GM19397 (cell line): ENCODE results near the gene RCSD1.

ENCODE experiments used
- ATAC-seq: cut with Tn5 transposase; IDR thresholded peaks from one replicate; pipeline ENCODE4 v1.9.1; 2021; ENCODE audit warnings: mild to moderate bottlenecking, moderate library complexity; ENCODE audit not compliant: unreplicated experiment

Gene RCSD1

GRCh38 chr1:167640051-167640450 is 10.0 kb downstream of the RCSD1 start:
- no peak for ATAC-seq

- no peak for ATAC-seq
Observed at GRCh38 chr1:167641786-167642500, 11.9 kb downstream of the RCSD1 start.

- no peak for ATAC-seq
Observed at GRCh38 chr1:167642501-167642826, 12.4 kb downstream of the RCSD1 start.

GRCh38 chr1:167643441-167643840 is 13.4 kb downstream of the RCSD1 start:
- ATAC-seq, result no peak

- no peak for ATAC-seq
Observed at GRCh38 chr1:167644551-167644950, 14.5 kb downstream of the RCSD1 start.

GRCh38 chr1:167645140-167645541 is 15.1 kb downstream of the RCSD1 start:
- ATAC-seq, result no peak

GRCh38 chr1:167645625-167646414 is 15.8 kb downstream of the RCSD1 start:
- ATAC-seq, result no peak

- no peak for ATAC-seq
Observed at GRCh38 chr1:167648252-167648849, 18.3 kb downstream of the RCSD1 start.

GRCh38 chr1:167648978-167649744 is 19.1 kb downstream of the RCSD1 start:
- no peak for ATAC-seq

- no peak for ATAC-seq
Observed at GRCh38 chr1:167650269-167651160, 20.5 kb downstream of the RCSD1 start.

GRCh38 chr1:167651161-167651693 is 21.2 kb downstream of the RCSD1 start:
- ATAC-seq, result no peak

- ATAC-seq, result no peak
Observed at GRCh38 chr1:167654975-167655575, 25.0 kb downstream of the RCSD1 start.

GRCh38 chr1:167656657-167657056 is 26.6 kb downstream of the RCSD1 start:
- ATAC-seq, result no peak

GRCh38 chr1:167658574-167659328 is 28.7 kb downstream of the RCSD1 start:
- no peak for ATAC-seq

- ATAC-seq, result no peak
Observed at GRCh38 chr1:167659450-167659849, 29.4 kb downstream of the RCSD1 start.

- ATAC-seq, result no peak
Observed at GRCh38 chr1:167659881-167660280, 29.8 kb downstream of the RCSD1 start.

- no peak for ATAC-seq
Observed at GRCh38 chr1:167661527-167662426, 31.7 kb downstream of the RCSD1 start.
